BLaER1 (cell line): ENCODE results near the gene IL18.
A peak's percentile ranks its signal among the peaks of the same experiment; 100 is the strongest.
"Not testable (repeated sequence)": the region's sequence is repeated elsewhere in the genome, so short reads cannot be mapped to it uniquely, and the experiment has no call there.

Experiments used
- H3K27ac ChIP-seq: shearing (Covaris generic); formaldehyde crosslinking; 2 replicates; pipeline ENCODE4 v1.8.1; 2022
- H3K27me3 ChIP-seq: shearing (Covaris generic); formaldehyde crosslinking; 2 replicates; pipeline ENCODE4 v1.8.1; 2022
- H3K36me3 ChIP-seq: shearing (Covaris generic); formaldehyde crosslinking; 2 replicates; pipeline ENCODE4 v1.8.1; 2022
- H3K4me1 ChIP-seq: shearing (Covaris generic); formaldehyde crosslinking; 2 replicates; pipeline ENCODE4 v1.8.1; 2022
- H3K4me2 ChIP-seq: shearing (Covaris generic); formaldehyde crosslinking; 2 replicates; pipeline ENCODE4 v1.8.1; 2022
- H3K4me3 ChIP-seq: shearing (Covaris generic); formaldehyde crosslinking; 2 replicates; pipeline ENCODE4 v1.8.1; 2022
- H3K9ac ChIP-seq: shearing (Covaris generic); formaldehyde crosslinking; 2 replicates; pipeline ENCODE4 v1.8.1; 2022
- H3K9me3 ChIP-seq: shearing (Covaris generic); formaldehyde crosslinking; 2 replicates; pipeline ENCODE4 v1.8.1; 2022
- H4K20me1 ChIP-seq: shearing (Covaris generic); formaldehyde crosslinking; 2 replicates; pipeline ENCODE4 v1.8.1; 2022
- Cebpa-rat ChIP-seq: shearing (Covaris generic); IDR thresholded peaks from 2 replicates; pipeline ENCODE4 v1.8.1; 2022

Gene IL18

GRCh38 chr11:112163875-112164685 is at the start of gene IL18:
IL18 (minus strand) TSS chr11:112164094; CDS start chr11:112155053, 9,041 bp downstream.
- Histone ChIP-seq H3K27ac (no peak within 1 kb of the TSS), H3K9ac (no peak within 1 kb of the TSS), H3K36me3 (no peaks in the 10 kb centered on the region), H3K4me2 (no peak within 1 kb of the TSS), H3K27me3 (no peaks in the 10 kb centered on the region), H3K4me1 (no peaks in the 10 kb centered on the region), H4K20me1 (no peaks in the 10 kb centered on the region), H3K4me3 (no peak within 1 kb of the TSS), H3K9me3 (no peaks in the 10 kb centered on the region)
- no peak for TF ChIP-seq Cebpa-rat

GRCh38 chr11:112212710-112213109 is 48.8 kb upstream of the IL18 start:
- no peak overlapping the region for H3K4me2 ChIP-seq
- H3K9me3 ChIP-seq: no peaks in the 10 kb centered on the region
- no peak for TF ChIP-seq Cebpa-rat
- no peaks in the 10 kb centered on the region for H3K27me3 ChIP-seq
- H3K9ac ChIP-seq: no peak overlapping the region
- H4K20me1 ChIP-seq: no peaks in the 10 kb centered on the region
- no peak overlapping the region for H3K4me3 ChIP-seq
- no peaks in the 10 kb centered on the region for H3K4me1 ChIP-seq
- H3K27ac ChIP-seq: no peak overlapping the region
- no peaks in the 10 kb centered on the region for H3K36me3 ChIP-seq

- no peak for TF ChIP-seq Cebpa-rat
- H3K9ac ChIP-seq: no peak overlapping the region
- no peaks in the 10 kb centered on the region for H4K20me1 ChIP-seq
- no peaks in the 10 kb centered on the region for H3K9me3 ChIP-seq
- H3K27me3 ChIP-seq: no peaks in the 10 kb centered on the region
- no peak overlapping the region for H3K4me3 ChIP-seq
- H3K27ac ChIP-seq: no peak overlapping the region
- no peaks in the 10 kb centered on the region for H3K4me1 ChIP-seq
- no peak overlapping the region for H3K4me2 ChIP-seq
- no peaks in the 10 kb centered on the region for H3K36me3 ChIP-seq
These were observed 48.4 kb upstream of the IL18 start for GRCh38 chr11:112212290-112212689.

DNA sequence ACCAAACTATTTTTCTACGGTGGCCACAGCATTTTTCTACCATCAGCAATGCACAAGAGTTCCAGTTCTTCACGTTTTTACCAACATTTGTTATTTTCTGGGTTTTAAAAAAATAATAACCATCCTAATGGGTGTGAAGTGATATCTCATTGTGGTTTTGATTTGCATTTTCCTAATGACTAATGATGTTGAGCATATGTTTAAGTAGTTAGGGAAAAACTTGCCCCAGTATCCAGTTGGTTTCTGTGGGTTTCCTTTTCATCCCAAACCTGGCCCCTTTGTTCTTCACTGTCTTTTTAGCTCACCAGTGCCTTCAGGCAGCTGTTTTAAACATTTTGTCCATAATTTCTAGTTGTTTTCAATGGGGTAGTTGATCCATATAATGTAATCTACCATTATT is 47.6 kb upstream of the IL18 start:
- no peak overlapping the region for H3K4me3 ChIP-seq
- H3K4me2 ChIP-seq: no peak overlapping the region

GRCh38 chr11:112210890-112211289 is 47.0 kb upstream of the IL18 start:
- Histone ChIP-seq H3K27ac (no peak overlapping the region), H3K4me3 (no peak overlapping the region), H3K4me2 (no peak overlapping the region), H3K9me3 (no peaks in the 10 kb centered on the region; the same call in 1 of the 2 replicates), H4K20me1 (no peaks in the 10 kb centered on the region), H3K36me3 (no peaks in the 10 kb centered on the region), H3K4me1 (no peaks in the 10 kb centered on the region), H3K9ac (no peak overlapping the region), H3K27me3 (no peaks in the 10 kb centered on the region)
- no peak for TF ChIP-seq Cebpa-rat

More for the DNA sequence above, 47.6 kb upstream of the IL18 start:
- Histone ChIP-seq H3K9me3 (no peaks in the 10 kb centered on the region; the same call in 1 of the 2 replicates), H3K27ac (no peak overlapping the region), H3K4me1 (no peaks in the 10 kb centered on the region), H3K36me3 (no peaks in the 10 kb centered on the region), H4K20me1 (no peaks in the 10 kb centered on the region), H3K27me3 (no peaks in the 10 kb centered on the region), H3K9ac (no peak overlapping the region)
- TF ChIP-seq Cebpa-rat: no peak

- H3K9ac ChIP-seq: no peak overlapping the region
- H3K36me3 ChIP-seq: no peaks in the 10 kb centered on the region
- no peak overlapping the region for H3K27ac ChIP-seq
- no peaks in the 10 kb centered on the region for H4K20me1 ChIP-seq
- H3K9me3 ChIP-seq: no peaks in the 10 kb centered on the region; the same call in 1 of the 2 replicates
- no peak overlapping the region for H3K4me3 ChIP-seq
- H3K27me3 ChIP-seq: no peaks in the 10 kb centered on the region
- H3K4me1 ChIP-seq: no peaks in the 10 kb centered on the region
- TF ChIP-seq Cebpa-rat: no peak
- no peak overlapping the region for H3K4me2 ChIP-seq
These were observed 42.2 kb upstream of the IL18 start for GRCh38 chr11:112206071-112206470.

DNA sequence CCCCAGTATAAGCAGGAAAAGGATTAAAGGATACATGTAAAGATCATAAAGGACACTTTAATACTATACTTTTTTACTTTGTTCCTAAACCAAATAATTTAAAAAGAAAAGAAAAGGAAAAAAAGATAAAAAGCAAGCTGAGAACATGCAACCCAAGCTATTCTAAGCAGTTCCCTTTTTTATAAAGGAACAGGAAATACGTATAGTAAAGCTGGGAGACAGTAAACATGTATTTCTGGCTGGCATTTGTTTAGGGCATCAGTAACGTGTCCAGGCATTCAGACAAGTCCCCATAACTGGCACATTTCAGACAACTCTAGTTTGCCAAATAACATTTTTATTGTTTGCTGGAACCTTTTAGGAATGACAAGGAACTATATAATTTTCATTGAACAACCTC is 36.4 kb upstream of the IL18 start:
- Histone ChIP-seq H3K4me3 (no peak overlapping the region), H3K9me3 (no peaks in the 10 kb centered on the region), H3K9ac (no peak overlapping the region), H3K36me3 (no peaks in the 10 kb centered on the region), H3K4me2 (peak overlapping the region; percentile 39), H4K20me1 (no peaks in the 10 kb centered on the region), H3K27me3 (no peaks in the 10 kb centered on the region), H3K27ac (no peak overlapping the region), H3K4me1 (peaks cover 15% of the 10 kb centered on the region)
- no peak for TF ChIP-seq Cebpa-rat

GRCh38 chr11:112199101-112199500 is 35.2 kb upstream of the IL18 start:
- not testable (repeated sequence) for H3K4me2 ChIP-seq, H3K36me3 ChIP-seq, H3K4me3 ChIP-seq, H4K20me1 ChIP-seq, H3K9ac ChIP-seq, H3K27ac ChIP-seq, H3K27me3 ChIP-seq, H3K9me3 ChIP-seq
- peaks cover 15% of the 10 kb centered on the region for H3K4me1 ChIP-seq

DNA sequence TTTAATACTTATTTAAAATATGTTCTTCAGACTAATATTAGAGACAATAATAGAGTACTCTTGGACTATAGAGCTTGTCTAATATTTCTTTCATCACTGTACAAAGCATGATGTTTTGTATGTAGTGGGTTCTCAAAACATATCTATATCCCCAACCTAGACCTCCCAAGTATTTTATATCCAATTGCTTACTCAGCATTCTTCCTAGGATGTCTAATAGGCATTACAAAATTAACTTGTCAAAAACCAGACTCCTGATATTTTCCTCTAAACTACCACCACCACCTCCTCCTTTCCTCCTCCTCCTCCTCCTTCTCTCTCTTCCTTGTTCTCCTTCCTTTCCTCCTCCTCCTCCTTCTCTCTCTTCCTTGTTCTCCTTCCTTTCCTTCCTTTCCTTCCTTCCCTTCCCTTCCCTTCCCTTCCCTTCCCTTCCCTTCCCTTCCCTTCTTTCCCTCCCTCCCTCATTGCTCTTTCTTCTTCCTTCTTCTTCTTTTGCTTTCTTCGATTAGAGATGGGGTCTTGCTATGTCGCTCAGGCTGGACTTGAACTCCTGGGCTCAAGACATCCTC is 32.7 kb upstream of the IL18 start:
- Histone ChIP-seq H4K20me1 (no peaks in the 10 kb centered on the region), H3K9ac (no peak overlapping the region), H3K4me1 (peaks cover 15% of the 10 kb centered on the region), H3K4me3 (no peak overlapping the region), H3K27me3 (no peaks in the 10 kb centered on the region), H3K36me3 (no peaks in the 10 kb centered on the region), H3K27ac (no peak overlapping the region), H3K9me3 (no peaks in the 10 kb centered on the region), H3K4me2 (no peak overlapping the region)
- TF ChIP-seq Cebpa-rat: no peak

GRCh38 chr11:112195951-112196351 is 32.1 kb upstream of the IL18 start:
- Histone ChIP-seq H3K9me3 (no peaks in the 10 kb centered on the region), H4K20me1 (no peaks in the 10 kb centered on the region), H3K4me3 (no peak overlapping the region), H3K4me1 (peaks cover 14% of the 10 kb centered on the region), H3K27ac (no peak overlapping the region), H3K27me3 (no peaks in the 10 kb centered on the region), H3K36me3 (no peaks in the 10 kb centered on the region), H3K9ac (no peak overlapping the region), H3K4me2 (no peak overlapping the region)
- TF ChIP-seq Cebpa-rat: no peak

GRCh38 chr11:112195113-112195512 is 31.2 kb upstream of the IL18 start:
- not testable (repeated sequence) for H3K4me3 ChIP-seq, H3K9ac ChIP-seq, H3K27ac ChIP-seq, H3K9me3 ChIP-seq, H4K20me1 ChIP-seq, H3K36me3 ChIP-seq, H3K4me2 ChIP-seq, H3K4me1 ChIP-seq, H3K27me3 ChIP-seq
